Pons (tissue), 1 donor: ENCODE data around the gene RETSAT.
"Not testable (repeated sequence)": the region's sequence is repeated elsewhere in the genome, so short reads cannot be mapped to it uniquely, and the experiment has no call there.

Source experiments
- DNase-seq: peaks from one replicate; pipeline ENCODE4 v3.0.0-alpha.2; 2016; ENCODE audit warnings: low spot score

RETSAT gene

GRCh38 chr2:85330839-85331636, 23.3 kb downstream of the RETSAT start:
- DNase-seq, result no peak

GRCh38 chr2:85329701-85330100, 24.6 kb downstream of the RETSAT start:
- not testable (repeated sequence) for DNase-seq

- no peak for DNase-seq
Measured at GRCh38 chr2:85329181-85329651, 25.1 kb downstream of the RETSAT start.

GRCh38 chr2:85327822-85328617, 26.3 kb downstream of the RETSAT start, which contains the start of gene TGOLN2:
Gene TGOLN2 (minus strand): TSS chr2:85327989. CDS start chr2:85327962, 27 bp downstream.
- DNase-seq, result peak; percentile 91

- peak; percentile 29 for DNase-seq
Measured at GRCh38 chr2:85327160-85327821, 27.0 kb downstream of the RETSAT start.

GRCh38 chr2:85326406-85327159, 27.7 kb downstream of the RETSAT start:
- peak; percentile 65 for DNase-seq

- DNase-seq, result no peak
Measured at GRCh38 chr2:85325466-85325811, 28.9 kb downstream of the RETSAT start.

GRCh38 chr2:85324639-85325465, 29.5 kb downstream of the RETSAT start:
- no peak for DNase-seq

- DNase-seq, result not testable (repeated sequence)
Measured at GRCh38 chr2:85323988-85324367, 30.4 kb downstream of the RETSAT start.

GRCh38 chr2:85323351-85323987, 30.9 kb downstream of the RETSAT start:
- DNase-seq, result no peak

- no peak for DNase-seq
Measured at GRCh38 chr2:85319796-85320195, 34.5 kb downstream of the RETSAT start.

GRCh38 chr2:85318222-85319074, 35.9 kb downstream of the RETSAT start:
- DNase-seq, result peak; percentile 21

- not testable (repeated sequence) for DNase-seq
Measured at GRCh38 chr2:85315921-85316320, 38.4 kb downstream of the RETSAT start.

- DNase-seq, result no peak
Measured at GRCh38 chr2:85314884-85315242, 39.5 kb downstream of the RETSAT start.

- DNase-seq, result no peak
Measured at GRCh38 chr2:85312404-85312803, 41.9 kb downstream of the RETSAT start.

- no peak for DNase-seq
Measured at GRCh38 chr2:85310330-85310729, 44.0 kb downstream of the RETSAT start.

- DNase-seq, result no peak
Measured at GRCh38 chr2:85309699-85310321, 44.5 kb downstream of the RETSAT start.

- DNase-seq, result no peak
Measured at GRCh38 chr2:85308896-85309555, 45.3 kb downstream of the RETSAT start.
